GM18951 (cell line): ENCODE results near the gene HSP90AB1.

Source experiments
- POLR2A ChIP-seq: IDR thresholded peaks from 4 replicates; pipeline ENCODE4 v1.6.1; 2011; ENCODE audit warnings: mild to moderate bottlenecking; ENCODE audit not compliant: insufficient read length, insufficient read depth; ENCODE audit errors: extremely low read depth
- in situ Hi-C: fragments of 300-500 bp; cut with MboI; formaldehyde crosslinking; loops from one replicate; pipeline ENCODE4 v1.12.0; 2022; ENCODE audit warnings: low sequenced_read_pairs, mixed read lengths, inconsistent platforms; ENCODE audit not compliant: unreplicated experiment

HSP90AB1 gene

DNA sequence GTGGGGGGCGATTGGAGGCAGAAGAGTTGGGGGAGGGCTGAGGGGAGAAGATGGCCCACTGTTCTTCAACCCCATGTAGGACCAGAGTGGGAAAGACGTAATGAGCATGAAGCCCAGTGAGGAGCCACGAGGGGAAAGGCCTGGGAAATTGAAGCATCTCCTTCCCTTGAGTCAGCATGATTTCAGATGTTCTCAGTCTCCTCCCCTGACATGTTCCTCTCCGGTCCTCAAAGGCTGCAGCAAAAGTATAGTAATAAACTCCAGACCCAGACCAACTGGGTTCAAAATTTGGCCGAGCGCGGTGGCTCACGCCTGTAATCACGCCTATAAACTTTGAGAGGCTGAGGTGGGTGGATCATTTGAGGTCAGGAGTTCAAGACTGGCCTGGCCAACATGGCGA is 20.4 kb downstream of the HSP90AB1 start:
- TF ChIP-seq POLR2A = no peak
- in situ Hi-C loops = no loop called here

DNA sequence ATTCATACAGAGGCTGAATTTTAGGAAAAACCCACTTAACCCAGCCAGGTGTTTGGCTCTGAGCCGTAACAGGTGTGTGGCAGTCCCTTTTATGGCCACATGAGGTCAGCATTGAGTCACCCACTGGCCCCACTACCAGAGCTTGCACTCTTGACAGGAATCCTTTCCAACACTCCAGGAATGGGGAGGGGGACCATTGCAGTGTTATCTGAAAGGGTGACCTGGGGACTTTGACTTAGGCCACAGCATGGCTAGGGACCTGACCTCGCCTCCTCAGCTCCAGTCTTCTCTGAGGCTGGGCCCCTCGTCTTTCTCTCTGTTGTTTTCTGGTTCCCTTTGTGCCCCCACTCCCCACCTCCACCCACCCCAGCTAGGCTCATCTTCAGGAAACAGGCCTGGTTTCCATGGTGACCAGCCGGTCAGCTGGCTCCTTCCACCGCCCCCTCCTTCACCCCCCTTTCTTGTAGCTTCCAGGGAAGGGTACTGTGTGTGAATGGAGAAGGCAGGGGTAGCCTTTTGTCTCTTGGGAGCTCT is 21.3 kb downstream of the HSP90AB1 start:
- no peak for TF ChIP-seq POLR2A
- in situ Hi-C loops = no loop called here

DNA sequence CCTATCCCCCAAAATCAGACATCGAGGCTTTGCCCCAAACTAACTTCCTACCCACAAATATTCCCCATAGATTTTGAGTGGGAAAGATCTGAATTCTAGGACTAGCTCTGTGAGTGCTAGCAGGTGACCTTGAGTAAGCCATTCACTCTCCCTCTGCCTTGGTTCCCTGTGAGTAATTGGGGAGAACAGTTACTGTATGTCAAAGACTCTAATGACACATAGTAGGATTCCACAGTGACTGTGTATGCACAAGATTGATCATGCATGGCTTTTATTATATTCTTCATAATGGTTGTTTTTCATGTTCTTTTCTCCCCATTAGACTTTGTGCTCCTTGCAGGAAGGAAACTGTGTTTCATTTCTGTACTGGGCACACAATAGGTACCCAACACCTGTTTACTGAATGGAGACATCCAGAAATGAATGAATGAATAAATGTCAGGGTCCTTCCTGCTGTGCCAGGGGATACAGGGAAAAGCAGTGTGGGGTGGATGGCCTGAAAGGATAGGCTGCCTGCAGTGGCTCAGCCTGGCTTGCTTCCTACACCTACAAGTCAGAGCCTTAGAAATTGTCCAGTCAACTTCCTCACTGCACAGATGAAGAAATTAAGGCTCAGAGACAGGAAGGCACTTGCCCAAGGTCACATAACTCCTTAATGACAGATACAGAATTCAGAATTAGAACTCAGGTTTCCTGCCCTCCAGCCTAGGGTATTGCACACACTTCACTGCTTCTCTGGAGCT is 22.4 kb downstream of the HSP90AB1 start:
- no peak for TF ChIP-seq POLR2A
- in situ Hi-C loops = no loop called here

DNA sequence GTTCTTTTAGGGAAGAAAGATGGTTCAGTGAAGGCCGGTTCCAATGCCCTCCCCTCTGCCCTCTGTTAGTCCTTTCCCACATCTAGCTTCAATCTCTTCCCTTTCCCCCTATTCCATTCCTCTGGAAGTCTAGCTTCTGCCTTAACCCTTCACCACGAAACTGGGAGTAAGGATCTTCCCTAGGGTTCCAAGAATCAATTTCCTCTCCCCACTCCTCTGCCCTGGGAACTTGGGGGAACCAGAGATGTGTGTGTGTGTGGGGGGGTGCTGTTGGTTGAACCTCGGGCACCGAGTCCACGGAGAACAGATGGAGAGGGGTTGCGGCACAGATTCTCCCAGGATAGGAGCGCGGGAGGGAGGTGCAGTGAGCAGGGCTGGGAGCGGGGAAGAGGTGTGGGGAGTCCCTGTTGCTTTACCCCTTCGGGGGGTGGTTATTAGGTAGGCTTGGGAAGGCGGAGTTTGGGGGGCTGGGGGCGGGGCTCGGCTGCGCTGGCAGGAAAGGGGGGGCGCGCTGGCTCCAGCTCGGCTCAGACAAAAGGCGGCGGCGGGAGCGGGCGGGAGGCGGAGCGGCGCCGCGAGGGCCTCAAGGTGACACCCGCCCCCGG is 23.1 kb downstream of the HSP90AB1 start, which contains the start of gene TMEM151B:
TSS of gene TMEM151B (plus strand) at position 530 of the 605 bp plus-strand sequence. CDS start 293 bp downstream, outside the sequence.
- in situ Hi-C loops = no loop called here

DNA sequence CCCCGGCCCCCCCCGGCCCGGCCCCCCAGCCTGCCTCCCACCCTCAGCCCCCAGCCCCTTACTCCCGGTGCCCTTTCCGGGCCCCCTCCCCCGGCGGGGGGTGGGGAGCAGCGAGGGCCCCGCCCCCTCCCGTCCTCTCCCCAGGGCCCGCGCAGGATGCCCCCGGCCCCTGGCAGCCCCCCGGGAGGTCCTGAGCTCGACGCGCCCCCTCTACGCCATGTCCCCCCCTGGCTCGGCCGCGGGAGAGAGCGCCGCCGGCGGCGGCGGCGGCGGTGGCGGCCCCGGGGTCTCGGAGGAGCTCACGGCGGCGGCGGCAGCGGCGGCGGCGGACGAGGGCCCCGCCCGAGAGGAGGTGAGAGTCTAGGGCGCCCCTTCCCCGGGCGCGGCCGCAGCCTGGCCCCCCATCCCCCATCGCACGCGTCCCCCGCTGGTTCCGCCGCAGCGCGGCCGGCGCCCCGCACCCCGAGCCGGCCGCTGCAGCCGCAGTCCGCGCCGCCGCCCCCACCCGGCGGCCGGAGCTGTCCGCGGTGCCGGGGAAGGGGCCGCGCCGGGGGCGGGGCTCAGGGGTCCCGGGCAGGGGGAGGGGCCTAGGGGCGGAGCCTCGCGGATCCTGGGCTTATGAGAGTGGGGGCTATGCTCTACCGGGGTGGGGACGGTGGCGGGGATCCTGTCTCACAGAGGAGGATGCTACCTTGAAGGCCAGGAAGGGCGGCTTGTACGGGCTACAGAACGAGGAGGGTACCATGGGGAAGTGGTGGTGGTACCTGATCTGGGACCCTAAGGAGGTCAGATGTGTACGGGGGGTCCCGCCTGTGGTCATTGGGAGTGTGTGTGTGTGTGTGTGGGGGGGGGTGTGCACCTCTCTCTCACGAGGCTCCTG is 23.9 kb downstream of the HSP90AB1 start:
- in situ Hi-C loops = no loop called here
- no peak for TF ChIP-seq POLR2A

More for the DNA sequence above, 23.1 kb downstream of the HSP90AB1 start, which contains the start of gene TMEM151B:
- no peak for TF ChIP-seq POLR2A

DNA sequence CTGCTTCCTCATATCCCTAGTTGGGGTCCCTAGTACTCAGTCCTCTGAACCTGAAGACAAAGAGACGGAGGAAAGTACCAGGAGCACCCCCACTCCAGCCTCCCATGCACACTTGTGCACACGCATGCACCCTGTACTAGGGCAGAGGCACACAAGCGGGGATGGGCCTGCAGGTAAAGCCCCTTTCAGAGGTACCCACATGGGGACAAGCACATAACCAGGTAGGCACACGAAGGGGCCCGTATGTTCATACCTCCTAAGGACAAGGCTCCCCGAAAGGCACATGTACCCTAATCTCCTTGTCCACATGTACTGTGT is 24.5 kb downstream of the HSP90AB1 start:
- no peak for TF ChIP-seq POLR2A
- in situ Hi-C loops = no loop called here

DNA sequence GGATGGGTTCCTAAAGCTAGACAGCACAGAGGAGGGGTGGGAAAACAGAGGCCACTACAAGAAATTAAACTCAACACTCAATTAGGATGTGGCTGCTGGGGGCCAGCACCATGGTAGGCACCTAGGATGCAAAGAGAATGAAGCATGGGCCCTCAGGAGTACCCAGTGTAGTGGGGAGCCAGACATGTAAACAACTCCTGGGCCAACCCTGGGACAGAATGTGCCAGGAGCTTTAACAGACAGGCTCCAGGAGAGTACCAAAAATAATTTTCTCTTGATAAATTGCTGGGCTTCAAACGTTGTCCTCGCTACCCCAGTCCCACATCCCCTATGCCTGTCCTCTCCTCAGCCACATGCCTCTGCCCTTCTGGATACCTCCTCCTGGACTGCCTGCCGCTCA is 25.0 kb downstream of the HSP90AB1 start:
- in situ Hi-C loops = no loop called here
- TF ChIP-seq POLR2A = no peak

DNA sequence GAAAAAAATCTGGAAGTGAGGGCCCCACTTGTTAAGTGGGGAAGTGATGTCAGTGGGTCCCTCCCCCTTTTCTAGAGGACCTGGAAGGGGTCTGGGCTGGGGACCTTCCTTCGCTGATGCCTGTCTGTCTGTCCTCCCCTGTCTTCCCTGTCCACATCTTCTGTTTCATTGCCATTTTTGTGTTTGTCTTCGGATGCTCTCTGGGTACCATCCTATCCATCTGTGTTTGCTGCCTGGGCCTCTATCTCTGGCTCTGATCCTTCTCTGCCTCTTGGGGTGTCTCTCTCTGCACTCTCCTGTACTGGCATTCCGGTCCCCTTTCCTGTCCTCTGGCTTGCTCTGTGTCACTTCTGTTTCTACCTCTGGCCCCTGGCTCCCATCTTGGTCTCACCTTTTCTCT is 25.6 kb downstream of the HSP90AB1 start:
- TF ChIP-seq POLR2A = no peak
- in situ Hi-C loops = no loop called here

DNA sequence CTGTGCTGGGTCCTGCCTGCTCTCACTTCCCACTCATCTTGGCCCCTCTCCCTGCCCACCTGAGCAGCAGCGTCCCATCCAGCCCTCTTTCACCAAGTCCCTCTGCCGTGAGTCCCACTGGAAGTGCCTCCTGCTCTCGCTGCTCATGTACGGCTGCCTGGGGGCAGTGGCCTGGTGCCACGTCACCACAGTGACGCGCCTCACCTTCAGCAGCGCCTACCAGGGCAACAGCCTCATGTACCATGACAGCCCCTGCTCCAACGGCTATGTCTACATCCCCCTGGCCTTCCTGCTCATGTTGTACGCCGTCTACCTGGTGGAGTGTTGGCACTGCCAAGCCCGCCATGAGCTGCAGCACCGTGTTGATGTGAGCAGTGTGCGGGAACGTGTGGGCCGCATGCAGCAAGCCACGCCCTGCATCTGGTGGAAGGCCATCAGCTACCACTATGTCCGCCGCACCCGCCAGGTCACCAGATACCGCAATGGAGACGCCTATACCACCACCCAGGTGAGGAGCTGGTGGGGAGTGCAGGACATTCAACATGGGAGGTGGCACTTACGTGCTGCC is 26.2 kb downstream of the HSP90AB1 start:
- TF ChIP-seq POLR2A = no peak

DNA sequence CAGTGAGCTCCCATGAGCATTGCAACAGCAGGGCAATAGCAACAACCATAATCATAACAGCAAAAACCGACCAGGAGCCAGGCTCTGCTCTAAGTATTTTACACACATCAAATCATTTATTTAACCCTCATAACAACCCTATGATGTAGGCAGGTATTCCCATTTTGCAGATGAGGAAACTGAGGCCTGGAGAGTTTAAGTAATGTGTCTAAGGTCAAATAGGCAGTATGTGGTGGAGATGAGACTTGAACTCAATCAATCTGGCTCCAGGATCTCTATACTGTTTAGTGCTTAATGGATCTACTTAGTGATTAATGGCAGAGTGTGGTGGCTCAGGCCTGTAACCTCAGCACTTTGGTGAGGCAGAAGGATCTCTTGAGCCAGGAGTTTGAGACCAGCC is 26.7 kb downstream of the HSP90AB1 start:
- in situ Hi-C loops = no loop called here
- no peak for TF ChIP-seq POLR2A

More for the DNA sequence above, 26.2 kb downstream of the HSP90AB1 start:
- in situ Hi-C loops = no loop called here

DNA sequence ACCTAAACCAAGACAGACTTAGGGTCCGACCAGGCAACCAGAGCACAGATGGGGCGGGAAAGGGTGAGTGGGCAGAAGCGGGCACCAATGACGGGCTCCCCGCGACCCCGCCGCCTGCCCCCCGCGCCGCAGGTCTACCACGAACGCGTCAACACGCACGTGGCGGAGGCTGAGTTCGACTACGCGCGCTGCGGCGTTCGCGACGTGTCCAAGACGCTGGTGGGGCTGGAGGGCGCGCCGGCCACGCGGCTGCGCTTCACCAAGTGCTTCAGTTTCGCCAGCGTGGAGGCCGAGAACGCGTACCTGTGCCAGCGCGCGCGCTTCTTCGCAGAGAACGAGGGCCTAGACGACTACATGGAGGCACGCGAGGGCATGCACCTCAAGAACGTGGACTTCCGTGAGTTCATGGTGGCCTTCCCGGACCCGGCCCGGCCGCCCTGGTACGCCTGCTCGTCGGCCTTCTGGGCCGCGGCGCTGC is 28.4 kb downstream of the HSP90AB1 start:
- in situ Hi-C loops = no loop called here
- TF ChIP-seq POLR2A = no peak

DNA sequence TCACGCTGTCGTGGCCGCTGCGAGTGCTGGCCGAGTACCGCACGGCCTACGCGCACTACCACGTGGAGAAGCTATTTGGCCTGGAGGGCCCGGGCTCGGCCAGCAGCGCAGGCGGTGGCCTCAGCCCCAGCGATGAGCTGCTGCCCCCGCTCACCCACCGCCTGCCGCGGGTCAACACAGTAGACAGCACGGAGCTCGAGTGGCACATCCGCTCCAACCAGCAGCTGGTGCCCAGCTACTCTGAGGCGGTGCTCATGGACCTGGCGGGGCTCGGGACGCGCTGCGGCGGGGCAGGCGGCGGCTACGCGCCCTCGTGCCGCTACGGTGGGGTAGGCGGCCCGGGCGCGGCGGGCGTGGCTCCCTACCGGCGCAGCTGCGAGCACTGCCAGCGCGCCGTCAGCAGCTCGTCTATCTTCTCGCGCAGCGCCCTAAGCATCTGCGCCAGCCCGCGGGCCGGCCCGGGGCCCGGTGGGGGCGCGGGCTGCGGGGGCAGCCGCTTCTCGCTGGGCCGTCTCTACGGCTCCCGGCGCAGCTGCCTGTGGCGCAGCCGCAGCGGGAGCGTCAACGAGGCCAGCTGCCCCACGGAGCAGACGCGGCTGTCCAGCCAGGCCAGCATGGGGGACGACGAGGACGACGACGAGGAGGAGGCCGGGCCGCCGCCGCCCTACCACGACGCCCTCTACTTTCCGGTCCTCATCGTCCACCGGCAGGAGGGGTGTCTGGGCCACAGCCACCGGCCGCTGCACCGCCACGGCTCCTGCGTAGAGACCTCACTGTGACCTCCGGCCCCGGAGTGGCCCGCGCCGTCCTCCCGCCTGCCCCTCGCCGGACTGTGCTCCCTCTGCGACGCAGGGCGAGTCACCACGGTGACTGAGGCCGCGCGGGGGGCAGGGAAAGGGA is 29.1 kb downstream of the HSP90AB1 start:
- in situ Hi-C loops = no loop called here
- no peak for TF ChIP-seq POLR2A
